Immature natural killer cell (primary cell): ENCODE data around the gene FGF2. TPM values are rescaled to one million over a fixed set of nuclear protein-coding genes. Genes with fewer than 3 reads are reported as not detected.
"Not testable (repeated sequence)": the region's sequence is repeated elsewhere in the genome, so short reads cannot be mapped to it uniquely, and the experiment has no call there.

ENCODE experiments used
- DNase-seq, 3 donors: peaks; one replicate each; pipeline ENCODE4 v3.0.0; 2022; ENCODE audit warnings: mixed read lengths in 1 of 3
- H3K27ac Mint-ChIP-seq, 6 donors: one replicate each; pipeline ENCODE4 v1.8.0; 2020; ENCODE audit warnings: mixed read lengths in 6 of 6, mild to moderate bottlenecking in 5 of 6, inconsistent platforms in 4 of 6, moderate library complexity in 3 of 6
- H3K27me3 Mint-ChIP-seq, 3 donors: one replicate each; pipeline ENCODE4 v1.8.0; 2020 to 2021; ENCODE audit warnings: low read depth in 3 of 3, mild to moderate bottlenecking in 3 of 3, mixed read lengths in 3 of 3, moderate library complexity in 3 of 3, inconsistent platforms in 1 of 3
- H3K36me3 Mint-ChIP-seq, 3 donors: one replicate each; pipeline ENCODE4 v1.8.0; 2020; ENCODE audit warnings: mixed read lengths in 3 of 3, inconsistent platforms in 2 of 3, mild to moderate bottlenecking in 2 of 3
- H3K4me1 Mint-ChIP-seq, 2 donors: one replicate each; pipeline ENCODE4 v1.8.0; 2020; ENCODE audit warnings: inconsistent platforms in 2 of 2, mild to moderate bottlenecking in 2 of 2, mixed read lengths in 2 of 2, moderate library complexity in 1 of 2
- H3K4me3 Mint-ChIP-seq, 5 donors: one replicate each; pipeline ENCODE4 v1.8.0; 2020; ENCODE audit warnings: mild to moderate bottlenecking in 5 of 5, mixed read lengths in 5 of 5, inconsistent platforms in 3 of 5, moderate library complexity in 3 of 5
- H3K9me3 Mint-ChIP-seq, 6 donors: one replicate each; pipeline ENCODE4 v1.8.0; 2020; ENCODE audit warnings: mild to moderate bottlenecking in 6 of 6, mixed read lengths in 6 of 6, inconsistent platforms in 4 of 6, moderate library complexity in 3 of 6
- polyA plus RNA-seq, 3 donors: library from polyadenylated mRNA; unstranded; fragments of 300-500 nt; fragmentation: Illumina TruSeq; gene quantifications; one replicate each; pipeline ENCODE4 v1.2.3, GENCODE V29; 2021

The FGF2 gene
- not detected for polyA plus RNA-seq

DNA sequence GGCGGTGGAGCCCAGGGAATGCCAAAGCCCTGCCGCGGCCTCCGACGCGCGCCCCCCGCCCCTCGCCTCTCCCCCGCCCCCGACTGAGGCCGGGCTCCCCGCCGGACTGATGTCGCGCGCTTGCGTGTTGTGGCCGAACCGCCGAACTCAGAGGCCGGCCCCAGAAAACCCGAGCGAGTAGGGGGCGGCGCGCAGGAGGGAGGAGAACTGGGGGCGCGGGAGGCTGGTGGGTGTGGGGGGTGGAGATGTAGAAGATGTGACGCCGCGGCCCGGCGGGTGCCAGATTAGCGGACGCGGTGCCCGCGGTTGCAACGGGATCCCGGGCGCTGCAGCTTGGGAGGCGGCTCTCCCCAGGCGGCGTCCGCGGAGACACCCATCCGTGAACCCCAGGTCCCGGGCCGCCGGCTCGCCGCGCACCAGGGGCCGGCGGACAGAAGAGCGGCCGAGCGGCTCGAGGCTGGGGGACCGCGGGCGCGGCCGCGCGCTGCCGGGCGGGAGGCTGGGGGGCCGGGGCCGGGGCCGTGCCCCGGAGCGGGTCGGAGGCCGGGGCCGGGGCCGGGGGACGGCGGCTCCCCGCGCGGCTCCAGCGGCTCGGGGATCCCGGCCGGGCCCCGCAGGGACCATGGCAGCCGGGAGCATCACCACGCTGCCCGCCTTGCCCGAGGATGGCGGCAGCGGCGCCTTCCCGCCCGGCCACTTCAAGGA, at the start of gene FGF2:
TSS of gene FGF2 (plus strand) at position 279 of the 705 bp plus-strand sequence. CDS start at position 623, 344 bp downstream.
- Mint-ChIP-seq H3K36me3 (no peaks in the 10 kb centered on the region), H3K9me3 (no peaks in the 10 kb centered on the region), H3K27me3 (peaks cover 20 to 34% (median 31%) of the 10 kb centered on the region in 3 donors), H3K4me1 (peaks cover 12 to 20% of the 10 kb centered on the region in 2 donors), H3K27ac (peak within 1 kb of the TSS in 1 of 6 donors; percentile 36), H3K4me3 (peak within 1 kb of the TSS; percentile 79 to 89 (median 86))
- peak; percentile 14 to 32 (median 15) for DNase-seq

DNA sequence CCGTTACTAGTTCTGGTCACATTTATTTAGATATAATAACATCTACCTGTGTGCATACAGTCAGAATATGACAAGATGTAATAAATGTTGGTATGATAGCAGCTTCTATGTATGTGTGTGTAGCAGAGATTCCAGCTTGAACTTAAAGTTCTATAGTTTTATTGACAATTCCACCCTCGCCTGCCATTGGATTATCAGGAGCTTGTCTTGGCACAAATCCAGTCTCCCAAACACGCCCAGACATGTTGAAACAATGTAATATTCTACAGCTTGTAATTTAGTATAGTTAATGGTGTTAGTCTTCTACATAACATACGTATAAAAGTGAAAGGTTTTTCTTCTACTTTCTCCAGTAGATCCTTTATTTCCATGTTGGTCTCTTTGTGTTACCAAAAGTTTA, 49.7 kb upstream of the FGF2 start:
- Mint-ChIP-seq H3K27ac (no peak overlapping the region), H3K36me3 (no peaks in the 10 kb centered on the region), H3K4me3 (no peak overlapping the region), H3K9me3 (no peaks in the 10 kb centered on the region), H3K27me3 (peaks cover 0 to 6% (median 6%) of the 10 kb centered on the region in 3 donors), H3K4me1 (no peaks in the 10 kb centered on the region)
- DNase-seq = no peak

DNA sequence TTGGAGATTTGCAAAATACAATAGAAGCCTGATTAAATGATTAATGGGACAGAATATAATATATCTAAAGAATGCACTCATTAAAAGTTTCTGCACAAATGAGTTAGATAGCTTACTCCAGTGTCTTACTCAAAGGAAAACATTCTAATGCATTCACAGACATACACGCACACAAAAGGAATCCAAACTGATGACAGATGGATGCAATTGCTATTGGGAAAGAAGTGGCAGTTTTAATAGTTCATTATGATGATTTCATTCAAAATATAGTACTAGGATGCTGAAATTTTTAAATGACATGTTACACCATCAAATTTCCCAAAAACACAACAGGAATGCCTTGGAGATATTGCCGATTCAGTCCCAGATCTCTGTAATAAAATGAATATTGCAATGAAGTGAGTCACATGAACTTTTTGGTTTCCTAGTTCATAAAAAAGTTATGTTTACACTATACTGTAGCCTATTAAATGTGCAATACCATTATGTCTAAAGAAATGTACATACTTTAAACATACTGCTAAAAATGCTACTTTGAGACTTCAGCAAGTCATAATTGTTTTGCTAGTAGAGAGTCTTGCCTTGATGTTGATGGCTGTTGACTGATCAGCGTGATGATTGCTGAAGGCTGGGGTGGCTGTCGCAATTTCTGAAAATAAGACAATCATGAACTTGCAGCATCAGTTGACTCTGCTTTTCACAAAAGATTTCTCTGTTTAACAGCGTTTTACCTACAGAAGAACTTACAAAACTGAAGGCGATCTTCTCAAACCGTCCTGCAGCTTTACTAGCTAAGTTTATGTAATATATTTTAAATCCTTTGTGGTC, 48.6 kb upstream of the FGF2 start:
- Mint-ChIP-seq H3K27me3 (peaks cover 0 to 6% (median 2%) of the 10 kb centered on the region in 3 donors), H3K9me3 (no peaks in the 10 kb centered on the region), H3K27ac (no peak overlapping the region), H3K36me3 (no peaks in the 10 kb centered on the region), H3K4me1 (no peaks in the 10 kb centered on the region), H3K4me3 (no peak overlapping the region)
- no peak for DNase-seq

DNA sequence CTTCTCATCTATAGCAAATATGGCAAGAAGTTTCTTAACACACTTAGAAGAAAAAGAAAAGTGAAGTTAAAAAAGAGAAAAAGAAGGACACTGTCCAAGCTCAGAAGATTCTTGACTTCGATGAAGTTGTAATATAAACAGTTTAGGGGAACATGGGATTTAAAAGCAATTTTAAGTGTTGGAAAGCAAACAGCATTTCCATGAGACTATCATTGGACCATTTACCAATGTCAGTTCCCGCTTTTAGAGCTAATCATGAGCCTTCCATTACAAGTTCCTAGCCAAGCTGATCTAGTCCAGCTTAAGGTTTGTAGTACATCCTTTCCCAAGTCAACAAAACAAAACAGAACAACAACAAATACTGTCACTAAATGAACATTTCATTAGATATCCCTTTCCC, 45.1 kb upstream of the FGF2 start:
- H3K27me3 Mint-ChIP-seq = peaks cover 0 to 4% (median 3%) of the 10 kb centered on the region in 3 donors

DNA sequence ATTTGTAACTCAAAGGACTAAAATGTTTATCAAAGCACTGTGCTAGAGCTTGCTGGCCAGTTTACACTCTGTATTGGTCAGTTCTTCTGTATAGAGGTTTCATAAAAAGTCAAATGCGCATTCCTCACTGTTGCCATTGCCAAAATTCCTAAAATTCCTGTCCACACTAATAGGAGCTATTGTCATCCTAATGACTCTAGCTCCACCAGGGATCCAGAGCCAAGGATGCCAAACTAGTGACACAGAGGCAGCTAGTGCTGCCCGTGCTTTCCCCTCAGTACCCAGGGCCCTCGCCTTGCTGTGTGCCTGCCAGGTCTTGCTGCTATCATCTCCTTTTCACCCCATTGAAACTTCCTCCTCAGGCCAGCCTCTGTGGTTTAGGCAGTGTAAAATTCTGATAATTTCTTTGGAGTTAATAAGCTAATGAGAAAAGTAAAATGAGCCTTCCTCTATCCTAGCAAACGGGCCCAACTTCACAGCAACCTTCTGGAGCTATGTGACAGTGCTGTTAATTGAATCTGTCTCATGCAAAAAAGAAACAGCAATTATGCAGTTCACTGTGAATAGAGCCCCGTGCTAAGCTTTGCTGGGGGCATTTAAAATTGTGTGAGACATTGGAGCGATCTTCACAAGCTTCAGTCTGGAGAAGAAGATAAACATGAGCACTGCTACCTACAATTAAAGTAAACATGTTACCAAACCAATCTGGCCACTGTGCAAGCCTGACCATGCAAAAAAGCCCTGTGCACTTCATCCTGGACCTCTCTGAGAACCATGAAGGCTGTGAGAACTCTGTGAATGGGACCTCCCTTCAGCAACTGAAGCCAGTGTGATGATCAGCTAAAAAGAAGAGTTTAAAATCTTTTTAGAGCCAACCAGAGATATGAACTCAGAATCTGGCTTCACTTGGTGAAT, 43.1 kb upstream of the FGF2 start:
- Mint-ChIP-seq H3K27ac (no peak overlapping the region), H3K36me3 (no peaks in the 10 kb centered on the region), H3K9me3 (peaks cover 0 to 1% (median 0%) of the 10 kb centered on the region in 6 donors), H3K4me3 (no peak overlapping the region), H3K4me1 (no peaks in the 10 kb centered on the region), H3K27me3 (peaks cover 2 to 4% (median 3%) of the 10 kb centered on the region in 3 donors)
- DNase-seq = no peak

More for the DNA sequence above, 45.1 kb upstream of the FGF2 start:
- no peak overlapping the region for H3K27ac Mint-ChIP-seq
- no peaks in the 10 kb centered on the region for H3K4me1 Mint-ChIP-seq
- no peak for DNase-seq
- no peak overlapping the region for H3K4me3 Mint-ChIP-seq
- peaks cover 0 to 1% (median 0%) of the 10 kb centered on the region in 6 donors for H3K9me3 Mint-ChIP-seq
- H3K36me3 Mint-ChIP-seq = no peaks in the 10 kb centered on the region

DNA sequence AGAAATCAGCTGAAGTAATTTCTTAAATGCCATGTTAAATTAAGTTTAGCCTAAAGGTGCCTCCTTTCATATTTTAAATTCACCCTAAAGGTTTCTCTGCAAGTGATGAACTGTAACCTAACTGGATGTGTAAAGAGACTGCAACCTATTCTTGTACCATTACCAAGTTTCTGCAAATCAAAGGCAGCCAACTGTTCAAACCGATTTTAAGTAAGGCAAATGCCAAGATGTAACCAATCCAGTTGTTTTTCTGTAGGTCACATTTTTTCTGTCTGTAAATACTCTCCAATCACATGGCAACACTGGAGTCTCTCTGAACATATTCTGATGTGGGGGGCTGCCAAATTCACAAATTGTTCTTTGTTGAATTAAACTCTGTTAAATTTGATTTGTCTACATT, 42.4 kb upstream of the FGF2 start:
- H3K4me3 Mint-ChIP-seq = no peak overlapping the region
- H3K4me1 Mint-ChIP-seq = no peaks in the 10 kb centered on the region
- H3K36me3 Mint-ChIP-seq = no peaks in the 10 kb centered on the region
- no peak for DNase-seq
- H3K9me3 Mint-ChIP-seq = peaks cover 0 to 1% (median 0%) of the 10 kb centered on the region in 6 donors
- peaks cover 2 to 3% (median 2%) of the 10 kb centered on the region in 3 donors for H3K27me3 Mint-ChIP-seq
- H3K27ac Mint-ChIP-seq = no peak overlapping the region

DNA sequence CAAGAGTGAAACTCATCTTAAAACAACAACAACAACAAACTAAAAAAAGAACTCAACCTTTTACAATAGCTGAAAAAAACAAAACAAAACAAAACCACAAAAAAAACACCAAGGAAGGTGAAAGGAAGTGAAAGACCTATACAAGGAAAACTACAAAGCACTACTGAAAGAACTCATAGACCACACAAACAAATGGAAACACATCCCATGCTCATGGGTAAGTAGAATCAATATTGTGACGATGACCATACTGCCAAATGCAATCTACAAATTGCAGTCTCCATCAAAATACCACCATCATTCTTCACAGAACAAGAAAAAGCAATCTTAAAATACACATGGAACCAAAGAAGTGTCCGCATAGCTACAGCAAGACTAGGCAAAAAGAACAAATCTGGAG, 41.5 kb upstream of the FGF2 start:
- Mint-ChIP-seq H3K4me3 (no peak overlapping the region), H3K9me3 (peaks cover 0 to 1% (median 0%) of the 10 kb centered on the region in 6 donors), H3K36me3 (no peaks in the 10 kb centered on the region), H3K27me3 (peaks cover 2 to 3% (median 2%) of the 10 kb centered on the region in 3 donors), H3K27ac (no peak overlapping the region), H3K4me1 (no peaks in the 10 kb centered on the region)
- no peak for DNase-seq

DNA sequence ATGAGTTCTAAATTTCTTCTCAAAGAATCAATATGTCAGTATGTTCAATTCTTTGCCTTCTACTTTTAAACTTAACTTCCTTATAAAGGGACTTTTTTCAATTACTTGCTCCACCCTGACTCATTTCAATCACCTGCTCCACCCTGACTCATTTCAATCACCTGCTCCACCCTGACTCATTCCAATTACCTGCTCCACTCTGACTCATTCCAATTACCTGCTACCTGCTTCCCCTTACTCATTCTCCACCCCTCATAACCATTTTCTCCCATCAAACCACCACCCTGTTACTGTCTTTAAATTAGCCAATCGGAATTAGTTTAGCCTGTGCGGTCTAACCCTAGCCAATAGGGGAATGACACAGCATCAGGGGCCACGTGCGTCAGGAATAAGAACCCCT, 40.3 kb upstream of the FGF2 start:
- not testable (repeated sequence) for H3K27me3 Mint-ChIP-seq, H3K4me3 Mint-ChIP-seq, H3K27ac Mint-ChIP-seq

DNA sequence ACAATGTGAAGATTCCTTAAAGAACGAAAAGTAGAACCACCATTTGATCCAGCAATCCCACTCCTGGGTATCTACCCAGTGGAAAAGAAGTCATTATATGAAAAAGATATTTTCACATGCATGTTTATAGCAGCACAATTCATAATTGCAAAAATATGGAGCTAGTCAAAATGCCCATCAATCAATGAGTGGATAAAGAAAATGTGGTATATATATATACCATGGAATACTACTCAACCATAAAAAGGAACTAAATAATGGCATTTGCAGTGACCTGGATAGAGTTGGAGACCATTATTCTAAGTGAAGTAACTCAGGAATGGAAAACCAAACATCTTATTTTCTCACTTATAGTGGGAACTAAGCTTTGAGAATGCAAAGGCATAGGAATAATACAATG, 39.7 kb upstream of the FGF2 start:
- not testable (repeated sequence) for H3K9me3 Mint-ChIP-seq, H3K4me3 Mint-ChIP-seq, H3K27ac Mint-ChIP-seq, H3K4me1 Mint-ChIP-seq, H3K27me3 Mint-ChIP-seq, DNase-seq, H3K36me3 Mint-ChIP-seq

More for the DNA sequence above, 40.3 kb upstream of the FGF2 start:
- H3K36me3 Mint-ChIP-seq, H3K9me3 Mint-ChIP-seq, DNase-seq, H3K4me1 Mint-ChIP-seq: not testable (repeated sequence)

DNA sequence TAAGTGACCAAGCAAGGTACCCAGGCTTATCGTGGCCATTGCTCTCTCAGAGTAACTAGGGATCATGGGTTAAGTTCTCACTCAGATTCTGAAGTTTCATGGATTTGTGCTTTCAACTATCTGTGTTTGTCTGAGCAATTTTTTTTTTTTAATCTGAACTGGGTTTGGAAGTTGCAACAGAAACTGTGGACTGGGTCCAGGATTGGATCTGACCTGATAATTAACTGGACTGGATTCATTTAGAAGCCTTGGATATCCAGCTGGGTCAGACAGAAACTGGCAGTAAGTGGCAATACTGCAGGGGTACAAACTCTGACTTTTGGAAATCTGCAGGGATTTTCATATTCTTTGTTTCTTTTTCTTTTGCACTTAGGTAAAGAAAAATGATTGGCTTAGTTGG, 38.7 kb upstream of the FGF2 start:
- Mint-ChIP-seq H3K36me3 (no peaks in the 10 kb centered on the region), H3K4me3 (no peak overlapping the region), H3K4me1 (no peaks in the 10 kb centered on the region), H3K9me3 (peaks cover 0 to 1% (median 0%) of the 10 kb centered on the region in 6 donors), H3K27ac (no peak overlapping the region), H3K27me3 (peaks cover 0 to 2% (median 2%) of the 10 kb centered on the region in 3 donors)
- DNase-seq = no peak

DNA sequence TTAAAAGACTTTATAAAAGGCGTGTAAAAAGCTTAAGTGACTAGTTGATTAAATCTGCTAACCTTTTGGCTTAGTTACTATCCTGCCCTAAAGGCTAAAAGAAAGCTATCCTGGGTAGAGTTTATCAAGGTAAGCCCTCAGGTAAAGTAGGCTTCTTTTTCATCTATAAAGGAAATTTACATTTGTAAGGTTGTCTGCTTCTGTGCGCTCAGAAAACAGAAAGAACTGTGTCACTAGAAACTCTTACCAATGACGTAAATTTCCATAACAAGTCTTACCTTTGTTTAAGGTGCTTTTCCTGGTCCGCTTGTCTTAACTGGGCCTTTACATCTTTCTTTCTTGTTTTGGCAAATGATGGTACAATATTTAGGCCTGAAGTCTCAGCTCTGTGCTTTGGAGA, 37.7 kb upstream of the FGF2 start:
- Mint-ChIP-seq H3K27ac (no peak overlapping the region), H3K4me1 (no peaks in the 10 kb centered on the region), H3K9me3 (no peaks in the 10 kb centered on the region)

DNA sequence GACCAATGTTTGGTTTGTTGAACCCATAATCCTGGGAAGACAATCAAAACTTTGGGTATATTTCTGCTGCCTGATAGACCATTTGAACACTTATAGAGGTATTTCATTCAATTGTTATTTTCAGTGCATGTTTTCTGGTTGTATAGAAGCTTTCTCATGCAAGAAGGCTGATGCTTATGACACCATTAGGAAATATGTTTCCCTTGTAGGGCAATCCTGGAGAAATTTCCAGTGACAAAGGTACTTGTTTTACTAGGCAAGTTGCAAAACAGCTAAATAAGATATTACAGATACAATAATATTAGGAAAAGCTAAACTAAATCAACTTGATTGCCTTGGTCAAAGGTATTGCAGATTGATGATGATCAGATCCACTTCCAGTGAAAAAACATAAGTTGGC, 32.8 kb upstream of the FGF2 start:
- Mint-ChIP-seq H3K4me1 (no peaks in the 10 kb centered on the region), H3K36me3 (no peaks in the 10 kb centered on the region), H3K9me3 (no peaks in the 10 kb centered on the region), H3K27me3 (no peaks in the 10 kb centered on the region), H3K27ac (no peak overlapping the region), H3K4me3 (no peak overlapping the region)
- DNase-seq = no peak

More for the DNA sequence above, 37.7 kb upstream of the FGF2 start:
- no peak overlapping the region for H3K4me3 Mint-ChIP-seq
- H3K36me3 Mint-ChIP-seq = no peaks in the 10 kb centered on the region
- peaks cover 0 to 2% (median 2%) of the 10 kb centered on the region in 3 donors for H3K27me3 Mint-ChIP-seq
- no peak for DNase-seq

DNA sequence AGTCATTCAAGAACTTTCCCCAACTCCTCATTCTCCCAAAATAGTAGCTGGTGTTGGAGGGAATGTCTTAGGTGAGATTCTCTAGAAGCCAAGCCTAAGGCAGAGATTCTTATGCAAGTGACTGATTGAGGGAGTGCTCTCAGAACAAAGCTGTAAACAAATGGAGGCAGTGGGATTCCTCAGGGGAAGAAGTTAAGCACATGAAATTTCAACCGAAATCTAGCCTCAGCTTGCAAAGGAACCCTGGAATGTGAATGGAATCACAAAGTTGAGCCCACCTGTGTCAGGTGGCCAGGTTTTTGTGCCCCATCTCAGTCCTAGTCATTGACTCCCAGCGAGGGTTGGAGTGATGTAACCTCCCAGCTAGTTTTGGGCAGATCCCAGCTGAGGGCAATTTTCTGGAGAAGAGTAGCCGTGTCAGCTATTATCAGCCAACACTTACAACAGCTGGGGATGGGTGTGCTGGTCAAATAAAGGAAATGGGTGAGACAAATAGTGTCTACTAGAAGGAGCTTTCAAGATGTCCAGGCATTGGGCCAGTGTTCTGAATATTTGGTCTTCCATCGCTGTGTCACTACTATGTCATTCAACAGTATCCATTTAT, 29.7 kb upstream of the FGF2 start:
- peaks cover 0 to 3% (median 0%) of the 10 kb centered on the region in 3 donors for H3K27me3 Mint-ChIP-seq
- no peak overlapping the region for H3K4me3 Mint-ChIP-seq
- no peaks in the 10 kb centered on the region for H3K4me1 Mint-ChIP-seq
- DNase-seq = no peak
- peaks cover 0 to 3% (median 0%) of the 10 kb centered on the region in 3 donors for H3K36me3 Mint-ChIP-seq
- H3K9me3 Mint-ChIP-seq = no peaks in the 10 kb centered on the region
- H3K27ac Mint-ChIP-seq = no peak overlapping the region
